Heart left ventricle (tissue), 16 donors: ENCODE data around the gene PLPP3. TPM values are rescaled to one million over a fixed set of nuclear protein-coding genes. Genes with fewer than 3 reads are reported as not detected.

ENCODE experiments used
- ATAC-seq, 4 donors: fragments of 200-7000 bp; cut with Tn5 transposase; one replicate each; pipeline ENCODE4 v1.9.1; 2020 to 2022; ENCODE audit warnings: moderate library complexity in 4 of 4, mild to moderate bottlenecking in 3 of 4, moderate number of reproducible peaks in 1 of 4
- DNase-seq, 5 donors: peaks; one replicate each; pipeline ENCODE4 v3.0.0-alpha.2; 2020
- H3K27ac ChIP-seq, 12 donors: fragments of 200-600 bp; sonication (generic) in 4 of 12; one replicate each; pipeline versions ENCODE4 v1.5.0 to v1.8.0; 2016 to 2022; ENCODE audit warnings: mild to moderate bottlenecking in 2 of 12
- H3K27me3 ChIP-seq, 9 donors: fragments of 200-600 bp; sonication (generic) in 2 of 9; one replicate each; pipeline versions ENCODE4 v1.5.1 to v1.8.0; 2016 to 2022; ENCODE audit warnings: mild to moderate bottlenecking in 3 of 9
- H3K36me3 ChIP-seq, 9 donors: fragments of 200-600 bp; sonication (generic) in 2 of 9; one replicate each; pipeline versions ENCODE4 v1.5.0 to v1.8.0; 2018 to 2022; ENCODE audit warnings: mild to moderate bottlenecking in 2 of 9
- H3K4me1 ChIP-seq, 12 donors: fragments of 200-600 bp; sonication (generic) in 4 of 12; one replicate each; pipeline versions ENCODE4 v1.5.0 to v1.8.0; 2016 to 2022; ENCODE audit warnings: mild to moderate bottlenecking in 3 of 12
- H3K4me3 ChIP-seq, 12 donors: fragments of 200-600 bp; sonication (generic) in 4 of 12; one replicate each; pipeline versions ENCODE4 v1.5.0 to v1.8.0; 2017 to 2022; ENCODE audit warnings: mild to moderate bottlenecking in 9 of 12, moderate library complexity in 4 of 12
- H3K9me3 ChIP-seq, 12 donors: fragments of 200-600 bp; sonication (generic) in 4 of 12; one replicate each; pipeline versions ENCODE4 v1.5.0 to v1.8.0; 2016 to 2022; ENCODE audit warnings: mild to moderate bottlenecking in 1 of 12
- CTCF ChIP-seq, 12 donors: fragments of 200-600 bp; sonication (generic) in 4 of 12; IDR thresholded peaks; one replicate each; pipeline versions ENCODE4 v1.5.0 to v1.8.0; 2018 to 2022; ENCODE audit warnings: antibody characterized with exemption in 12 of 12, mild to moderate bottlenecking in 5 of 12
- POLR2A ChIP-seq, 2 donors: fragments of 450-650 bp; IDR thresholded peaks; one replicate each; pipeline ENCODE4 v1.6.1; 2017; ENCODE audit warnings: antibody characterized with exemption in 2 of 2, mild to moderate bottlenecking in 2 of 2, moderate library complexity in 2 of 2
- WGBS, 4 donors: extraction: QIAGEN DNeasy Blood & Tissue Kit in 2 of 4; methylation state at CpG; one replicate each; pipeline versions ENCODE4 v1.1.5 to v1.1.7; 2013 to 2018; 5-methylcytosine and 5-hydroxymethylcytosine counted together
- intact Hi-C, 10 donors: fragments of 100-400 bp; cut with DNase I; formaldehyde crosslinking; loops; one replicate each; pipeline versions ENCODE4 v1.11.1 to v1.14.2; 2022
- polyA plus RNA-seq, 2 donors: library from polyadenylated mRNA; stranded (reverse); fragments of 200-250 nt; gene quantifications; one replicate each; pipeline ENCODE4 v1.2.3, GENCODE V29; 2013
- total RNA-seq, 9 donors: library from RNA; depleted of rRNA in 2 of 9; stranded (reverse); fragments of >200 nt in 2 of 9; fragmentation: NEBNext Ultra II Directional in 3 of 9; extraction: Animal tissue kit (Norgen Biotek cat#: 25700) in 3 of 9; gene quantifications; one replicate each; pipeline versions ENCODE4 v1.1.0 to v1.2.4, GENCODE V29; 2016 to 2023
- donor health status: ischemic (EF 13 %, LVEDD 7.1; RV severe dilation, severe dysfunction).
- donor health status: healthy with polysubstance abuse.
- donor health status: DM: no; HTN: yes; CAD: no.
- donor health status: DM: no; HTN: no; CAD: no.
- donor health status: ischemic (EF 25% LVEDD 6.9; RV normal size, moderate dysfunction).
- donor health status: ischemic (EF 25% LVEDD 5.7; RV mildly dilated, moderate dysfunction).
- donor health status: healthy.
- donor health status: DM: yes; HTN: yes; CAD: no.
- donor health status: ischemic (EF 35%, LVEDD 5.7; RV mildly dilated, moderate dysfunction).
- donor health status: nonischemic (EF 11% LVEDD 7.7; RV severe dilation, severe dysfunction).
- donor health status: DM: yes; HTN: yes; CAD: no.
- donor health status: PGD.
- donor health status: ischemic (EF 29% LVEDD 5.4; RV normal size, mild dysfunction).
- donor health status: nonischemic (EF 23%, LVEDD 6.1; RV moderate dilation, normal function).

PLPP3 gene
- total and polyA plus RNA-seq, 11 donors = 17.1 to 221 (median 89.9) TPM

- 69 to 81% (median 76%) methylated on average over 2 of the region's 2 CpGs for WGBS, 4 donors
- H3K27me3 ChIP-seq = no peaks in the 10 kb centered on the region
- no peak for TF ChIP-seq CTCF (IDR thresholded peaks at IDR 0.05)
- TF ChIP-seq POLR2A (IDR thresholded peaks at IDR 0.05) = no peak
- no peak for DNase-seq
- ATAC-seq = no peak
- H3K4me3 ChIP-seq = no peak overlapping the region
- peaks cover 3 to 58% (median 36%) of the 10 kb centered on the region in 12 donors for H3K4me1 ChIP-seq
- intact Hi-C loops = loop anchor here in 3 of 10 donors (10.0 kb wide), 1 partner anchor 127 kb away; the partner anchor contains the start of gene PLPP3 (in 3 of the 3)
- H3K9me3 ChIP-seq = no peaks in the 10 kb centered on the region
- H3K36me3 ChIP-seq = no peaks in the 10 kb centered on the region
- H3K27ac ChIP-seq = peak overlapping the region in 9 of 12 donors; percentile 20 to 85 (median 71)
These were observed 131.5 kb downstream of the PLPP3 start for GRCh38 chr1:56447823-56448222.

GRCh38 chr1:56446531-56447098 is 132.7 kb downstream of the PLPP3 start:
- Histone ChIP-seq H3K9me3 (no peaks in the 10 kb centered on the region), H3K4me1 (peaks cover 3 to 46% (median 26%) of the 10 kb centered on the region in 12 donors), H3K27ac (peak overlapping the region; percentile 20 to 85 (median 70)), H3K27me3 (no peaks in the 10 kb centered on the region), H3K4me3 (no peak overlapping the region), H3K36me3 (no peaks in the 10 kb centered on the region)
- DNase-seq (peak in 4 of 5 donors; percentile 31 to 81 (median 54)), ATAC-seq (peak; percentile 86 to 96 (median 92))
- 31 to 38% (median 38%) methylated on average over 5 of the region's 5 CpGs for WGBS, 4 donors
- TF ChIP-seq CTCF (IDR thresholded peaks at IDR 0.05) (no peak), POLR2A (IDR thresholded peaks at IDR 0.05) (peak in 1 of 2 donors; percentile 25)
- intact Hi-C loops = loop anchor here in 3 of 10 donors (10.0 kb wide), 1 partner anchor 128 kb away; the partner anchor contains the start of gene PLPP3 (in 3 of the 3)

- Histone ChIP-seq H3K9me3 (no peaks in the 10 kb centered on the region), H3K4me3 (no peak overlapping the region), H3K4me1 (peaks cover 3 to 42% (median 27%) of the 10 kb centered on the region in 12 donors), H3K36me3 (no peaks in the 10 kb centered on the region), H3K27ac (no peak overlapping the region), H3K27me3 (no peaks in the 10 kb centered on the region)
- intact Hi-C loops = loop anchor here in 3 of 10 donors (10.0 kb wide), 1 partner anchor 130 kb away; the partner anchor contains the start of gene PLPP3 (in 3 of the 3)
- DNase-seq (no peak), ATAC-seq (no peak)
- no peak for TF ChIP-seq POLR2A (IDR thresholded peaks at IDR 0.05)
- WGBS, 4 donors = 66 to 89% (median 80%) methylated on average over 7 of the region's 7 CpGs
These were observed 134.3 kb downstream of the PLPP3 start for GRCh38 chr1:56444960-56445646.

Other genes starting within 250 kb of the PLPP3 start
- gene PRKAA2, start 65.8 kb upstream of the PLPP3 start, total RNA-seq = 100 to 1,000 TPM in 8 of 9 donors, 10 to 100 TPM in 1; 51.3 to 163 (median 114) TPM
- gene PRKAA2, start 65.8 kb upstream of the PLPP3 start, polyA plus RNA-seq = 10 to 100 TPM; 17.6 to 24.8 TPM
- 10 to 100 TPM in 3 of 9 donors, 1 to 10 TPM in 6; 4.9 to 14.5 (median 9.1) TPM for gene FYB2, start 239.8 kb upstream of the PLPP3 start, total RNA-seq
- 10 to 100 TPM in 1 of 2 donors, under 1 TPM in 1; 0.15 to 46.3 TPM for gene FYB2, start 239.8 kb upstream of the PLPP3 start, polyA plus RNA-seq